PC-3 (cell line): Measurements from ENCODE around the gene SFRP5.

ENCODE experiments used
- EZH2 ChIP-seq: fragments of 300-600 bp; sonication (generic); IDR thresholded peaks from one replicate; pipeline ENCODE4 v1.6.1; 2017; ENCODE audit warnings: antibody characterized with exemption, mild to moderate bottlenecking, low read length; ENCODE audit not compliant: unreplicated experiment
- EZH2phosphoT487 ChIP-seq: fragments of 300-600 bp; sonication (generic); IDR thresholded peaks from 2 replicates; pipeline ENCODE4 v1.6.1; 2018; ENCODE audit warnings: mild to moderate bottlenecking, antibody characterized with exemption, low read length, borderline replicate concordance
- TF ChIP-seq, protein P1 (sequence below): fragments of 300-600 bp; sonication (generic); conservative IDR thresholded peaks from 2 replicates; pipeline ENCODE4 v1.5.1; 2017; ENCODE audit warnings: antibody characterized with exemption, low read depth, mild to moderate bottlenecking, low read length

DNA sequence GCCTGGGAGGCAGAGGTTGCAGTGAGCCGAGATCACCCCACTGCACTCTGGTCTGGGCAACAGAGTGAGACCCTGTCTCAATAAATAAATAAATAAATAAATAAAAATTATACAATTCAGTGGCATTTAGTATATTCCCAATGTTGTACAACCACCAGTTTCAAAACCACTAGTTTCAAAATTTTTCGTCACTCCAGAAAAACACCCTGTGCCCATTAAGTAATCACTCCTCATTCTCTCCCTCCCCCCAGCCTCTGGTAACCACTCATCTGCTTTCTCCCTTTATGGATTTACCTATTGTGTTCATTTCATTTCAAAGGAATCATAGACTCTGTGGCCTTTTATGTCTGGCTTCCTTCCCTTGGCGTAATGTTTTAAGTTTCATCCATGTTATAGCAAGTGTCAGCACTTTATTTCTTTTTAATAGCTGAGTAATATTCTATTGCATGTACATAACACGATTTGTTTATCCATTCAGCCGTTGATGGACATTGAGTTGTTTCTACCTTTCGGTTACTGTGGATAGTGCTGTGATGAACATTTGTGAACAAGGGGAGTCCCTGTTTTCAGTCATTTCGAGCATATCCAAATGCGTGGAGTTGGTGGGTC, 48.4 kb upstream of the SFRP5 start:
- TF ChIP-seq, protein P1, sequence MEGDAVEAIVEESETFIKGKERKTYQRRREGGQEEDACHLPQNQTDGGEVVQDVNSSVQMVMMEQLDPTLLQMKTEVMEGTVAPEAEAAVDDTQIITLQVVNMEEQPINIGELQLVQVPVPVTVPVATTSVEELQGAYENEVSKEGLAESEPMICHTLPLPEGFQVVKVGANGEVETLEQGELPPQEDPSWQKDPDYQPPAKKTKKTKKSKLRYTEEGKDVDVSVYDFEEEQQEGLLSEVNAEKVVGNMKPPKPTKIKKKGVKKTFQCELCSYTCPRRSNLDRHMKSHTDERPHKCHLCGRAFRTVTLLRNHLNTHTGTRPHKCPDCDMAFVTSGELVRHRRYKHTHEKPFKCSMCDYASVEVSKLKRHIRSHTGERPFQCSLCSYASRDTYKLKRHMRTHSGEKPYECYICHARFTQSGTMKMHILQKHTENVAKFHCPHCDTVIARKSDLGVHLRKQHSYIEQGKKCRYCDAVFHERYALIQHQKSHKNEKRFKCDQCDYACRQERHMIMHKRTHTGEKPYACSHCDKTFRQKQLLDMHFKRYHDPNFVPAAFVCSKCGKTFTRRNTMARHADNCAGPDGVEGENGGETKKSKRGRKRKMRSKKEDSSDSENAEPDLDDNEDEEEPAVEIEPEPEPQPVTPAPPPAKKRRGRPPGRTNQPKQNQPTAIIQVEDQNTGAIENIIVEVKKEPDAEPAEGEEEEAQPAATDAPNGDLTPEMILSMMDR, result no peak
- TF ChIP-seq EZH2 (no peak), EZH2phosphoT487 (no peak)
